T47D (cell line): Measurements from ENCODE around the gene KCNAB1.
"Not testable (repeated sequence)": the region's sequence is repeated elsewhere in the genome, so short reads cannot be mapped to it uniquely, and the experiment has no call there.

ENCODE experiments used
- DNase-seq, 2 experiments: peaks; one replicate each; pipeline versions ENCODE4 v3.0.0 to v3.0.0-alpha.2; 2011 to 2012; ENCODE audit warnings: low read depth in 1 of 2, low spot score in 1 of 2
- JUND ChIP-seq: IDR thresholded peaks from 2 replicates; pipeline ENCODE4 v1.6.1; 2012; ENCODE audit warnings: low read depth
- in situ Hi-C: cut with HindIII; loops from 2 replicates; pipeline ENCODE4 v1.10.0; 2016; ENCODE audit warnings: low sequenced_read_pairs, low pct_unique_long_range_greater_than_20kb

The KCNAB1 gene

DNA sequence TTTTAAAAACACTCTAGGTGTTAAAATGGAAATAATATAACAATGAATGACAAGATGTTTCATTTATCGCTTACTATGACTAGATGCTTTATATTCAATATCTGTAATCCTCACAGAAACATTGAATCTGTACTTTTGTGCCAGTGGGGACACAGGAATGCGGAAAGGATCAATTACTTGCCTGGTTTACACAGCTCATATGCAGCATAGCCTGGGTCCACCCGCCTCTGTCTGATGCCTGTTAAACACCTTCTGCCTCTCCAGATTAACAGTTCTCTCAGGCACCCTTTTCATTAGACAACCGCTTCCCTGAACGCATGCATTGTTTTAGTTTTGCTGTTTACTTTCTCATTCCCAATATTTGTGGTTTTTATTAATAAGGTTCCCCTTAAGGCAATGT lies 12.9 kb upstream of the KCNAB1 start:
- TF ChIP-seq JUND = no peak
- in situ Hi-C loops = no loop called here
- no peak for DNase-seq

- TF ChIP-seq JUND = no peak
- no peak for DNase-seq
- in situ Hi-C loops = no loop called here
Observed at GRCh38 chr3:156108616-156109015, 11.8 kb upstream of the KCNAB1 start.

DNA sequence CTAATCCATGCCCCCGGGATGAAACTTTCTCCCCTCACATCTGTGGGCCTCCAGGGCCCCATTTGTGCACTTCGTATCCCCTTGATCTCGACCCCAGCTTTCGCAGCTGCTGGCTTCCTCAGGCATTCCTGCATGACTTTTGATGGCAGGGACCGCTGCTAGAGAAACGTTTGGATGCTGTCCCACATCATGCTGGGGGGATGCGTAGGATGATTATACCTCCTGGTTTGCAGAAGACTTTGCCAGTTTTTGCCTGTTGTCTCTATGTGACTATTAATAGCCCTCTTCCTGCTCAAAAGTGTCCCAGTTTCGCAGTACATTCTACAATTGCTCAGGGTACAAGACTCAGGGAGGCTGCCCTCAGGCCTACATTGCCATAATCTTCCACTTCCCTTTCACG lies 10.4 kb upstream of the KCNAB1 start:
- no peak for TF ChIP-seq JUND
- in situ Hi-C loops = no loop called here
- no peak for DNase-seq

DNA sequence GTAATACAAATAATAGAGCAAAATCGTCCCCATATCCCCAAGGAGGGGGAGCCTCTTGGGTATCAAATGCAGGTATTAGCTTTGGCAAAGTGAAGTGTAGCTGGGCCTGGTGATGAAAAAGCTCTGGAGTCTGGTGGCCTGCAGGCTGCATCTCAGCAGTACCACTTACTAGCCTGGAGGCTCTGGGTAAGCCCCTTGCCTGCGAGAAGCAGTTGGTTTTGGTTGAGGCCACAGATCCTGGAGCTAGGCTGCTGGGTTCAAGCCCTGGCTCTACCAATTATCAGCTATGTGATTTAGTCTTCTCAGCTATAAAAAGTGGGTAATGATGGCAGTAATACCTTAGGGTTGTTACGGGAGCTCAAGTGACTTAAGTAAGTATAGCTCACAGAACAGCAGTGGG lies 6.1 kb downstream of the KCNAB1 start:
- DNase-seq = no peak
- TF ChIP-seq JUND = no peak
- in situ Hi-C loops = no loop called here

- no peak for TF ChIP-seq JUND
- DNase-seq = no peak
- in situ Hi-C loops = no loop called here
Observed at GRCh38 chr3:156131241-156131640, 10.9 kb downstream of the KCNAB1 start.

GRCh38 chr3:156131799-156132198 lies 11.4 kb downstream of the KCNAB1 start:
- DNase-seq = no peak
- in situ Hi-C loops = no loop called here
- no peak for TF ChIP-seq JUND

- in situ Hi-C loops = no loop called here
- TF ChIP-seq JUND = no peak
- DNase-seq = no peak
Observed at GRCh38 chr3:156132313-156132712, 11.9 kb downstream of the KCNAB1 start.

GRCh38 chr3:156133076-156133475 lies 12.7 kb downstream of the KCNAB1 start:
- no peak for DNase-seq
- no peak for TF ChIP-seq JUND
- in situ Hi-C loops = no loop called here

GRCh38 chr3:156135921-156136638 lies 15.7 kb downstream of the KCNAB1 start:
- TF ChIP-seq JUND = no peak
- in situ Hi-C loops = no loop called here
- DNase-seq = no peak

DNA sequence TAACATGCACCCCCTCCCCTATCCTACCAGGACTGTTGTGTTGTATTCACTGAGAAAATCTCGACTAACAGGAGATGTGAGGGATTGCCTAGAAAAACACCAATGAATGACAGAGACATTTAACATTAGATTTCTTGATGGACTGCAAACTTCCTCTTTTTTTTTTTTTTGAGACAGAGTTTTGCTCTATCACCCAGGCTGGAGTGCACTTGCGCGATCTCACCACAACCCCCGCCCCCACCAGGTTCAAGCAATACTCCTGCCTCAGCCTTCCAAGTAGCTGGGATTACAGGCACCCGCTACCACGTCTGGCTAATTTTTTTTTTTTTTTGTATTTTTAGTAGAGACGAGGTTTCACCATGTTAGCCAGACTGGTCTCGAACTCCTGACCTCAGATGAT lies 17.0 kb downstream of the KCNAB1 start:
- DNase-seq, in situ Hi-C loops: not testable (repeated sequence)

- in situ Hi-C loops = no loop called here
- TF ChIP-seq JUND = no peak
- DNase-seq = no peak
Observed at GRCh38 chr3:156140001-156140595, 19.7 kb downstream of the KCNAB1 start.

DNA sequence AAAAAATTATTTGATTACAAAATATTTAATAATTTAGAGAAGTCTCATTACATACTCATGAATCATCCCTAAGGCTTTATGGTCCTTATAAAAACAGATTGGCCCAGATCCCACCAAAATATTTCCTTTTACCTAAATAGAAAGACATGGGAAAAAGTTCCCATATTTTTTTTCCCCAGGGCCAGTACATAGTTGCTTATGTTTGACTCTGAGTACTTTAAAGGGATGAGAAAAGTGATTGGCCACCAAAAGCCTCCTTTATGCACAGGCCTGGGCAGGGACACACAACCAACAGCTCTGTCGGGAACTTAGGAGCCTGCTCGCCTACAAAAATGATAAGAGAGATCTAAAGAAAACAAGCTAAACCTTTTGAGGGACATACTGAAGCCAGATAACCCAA lies 22.3 kb downstream of the KCNAB1 start:
- TF ChIP-seq JUND = no peak
- in situ Hi-C loops = no loop called here
- no peak for DNase-seq

- in situ Hi-C loops = no loop called here
- TF ChIP-seq JUND = no peak
- DNase-seq = no peak
Observed at GRCh38 chr3:156143136-156143535, 22.8 kb downstream of the KCNAB1 start.

DNA sequence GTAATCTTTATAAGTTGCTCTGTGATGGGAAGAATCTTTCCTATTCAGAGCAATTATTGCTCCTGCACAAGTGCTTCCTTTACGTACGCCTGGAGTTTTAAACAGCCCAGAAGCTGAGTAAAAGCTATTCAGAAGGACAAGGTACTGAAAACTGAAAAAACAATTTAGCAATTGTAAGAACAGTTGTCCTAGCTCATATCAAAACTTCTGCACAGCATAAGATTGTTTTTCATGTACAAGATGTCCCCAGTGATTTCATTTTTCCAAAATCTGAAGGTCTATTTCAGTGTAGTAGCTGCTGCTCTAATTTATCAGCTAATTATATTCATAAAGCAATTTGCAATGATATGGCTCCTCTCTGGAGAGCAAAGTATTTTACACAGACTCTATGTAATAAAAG lies 23.7 kb downstream of the KCNAB1 start:
- in situ Hi-C loops = no loop called here
- TF ChIP-seq JUND = no peak
- no peak for DNase-seq
